ENCODE results near the gene STAT1.
"Not testable (repeated sequence)": the region's sequence is repeated elsewhere in the genome, so short reads cannot be mapped to it uniquely, and the experiment has no call there.

STAT1 gene

GRCh38 chr2:190981333-190981732, 32.6 kb downstream of the STAT1 start:
- DNase-seq (ENCODE audit: low spot score) = no peak

GRCh38 chr2:190980630-190981209, 33.3 kb downstream of the STAT1 start:
- DNase-seq (ENCODE audit: low spot score) = no peak

- no peak for DNase-seq (ENCODE audit: low spot score)
These were observed 33.9 kb downstream of the STAT1 start for GRCh38 chr2:190979906-190980629.

GRCh38 chr2:190978389-190979053, 35.5 kb downstream of the STAT1 start:
- no peak for DNase-seq (ENCODE audit: low spot score)

GRCh38 chr2:190977505-190977904, 36.5 kb downstream of the STAT1 start:
- DNase-seq (ENCODE audit: low spot score) = no peak

- no peak for DNase-seq (ENCODE audit: low spot score)
These were observed 37.5 kb downstream of the STAT1 start for GRCh38 chr2:190976521-190976920.

- no peak for DNase-seq (ENCODE audit: low spot score)
These were observed 39.2 kb downstream of the STAT1 start for GRCh38 chr2:190974629-190975361.

- DNase-seq (ENCODE audit: low spot score) = no peak
These were observed 40.0 kb downstream of the STAT1 start for GRCh38 chr2:190973726-190974628.

GRCh38 chr2:190973262-190973661, 40.7 kb downstream of the STAT1 start:
- DNase-seq (ENCODE audit: low spot score) = no peak

- DNase-seq (ENCODE audit: low spot score) = no peak
These were observed 41.1 kb downstream of the STAT1 start for GRCh38 chr2:190972846-190973245.

GRCh38 chr2:190972213-190972612, 41.8 kb downstream of the STAT1 start:
- no peak for DNase-seq (ENCODE audit: low spot score)

- DNase-seq (ENCODE audit: low spot score) = no peak
These were observed 43.0 kb downstream of the STAT1 start for GRCh38 chr2:190970873-190971506.

- no peak for DNase-seq (ENCODE audit: low spot score)
These were observed 43.8 kb downstream of the STAT1 start for GRCh38 chr2:190970160-190970559.

- DNase-seq (ENCODE audit: low spot score) = no peak
These were observed 45.4 kb downstream of the STAT1 start for GRCh38 chr2:190968522-190968921.

GRCh38 chr2:190965580-190966222, 48.3 kb downstream of the STAT1 start:
- DNase-seq (ENCODE audit: low spot score) = no peak

- no peak for DNase-seq (ENCODE audit: low spot score)
These were observed 49.7 kb downstream of the STAT1 start for GRCh38 chr2:190964170-190964795.

- no peak for DNase-seq (ENCODE audit: low spot score)
These were observed 50.9 kb downstream of the STAT1 start for GRCh38 chr2:190963088-190963487.

GRCh38 chr2:190961918-190962487, 52.0 kb downstream of the STAT1 start:
- no peak for DNase-seq (ENCODE audit: low spot score)

- DNase-seq (ENCODE audit: low spot score) = not testable (repeated sequence)
These were observed 52.9 kb downstream of the STAT1 start for GRCh38 chr2:190961117-190961516.
